Measurements from ENCODE around the gene KLF4. TPM values are rescaled to one million over a fixed set of nuclear protein-coding genes. Genes with fewer than 3 reads are reported as not detected.
"Not testable (repeated sequence)": the region's sequence is repeated elsewhere in the genome, so short reads cannot be mapped to it uniquely, and the experiment has no call there.

KLF4 gene
- 1 to 10 TPM; 6.0 to 9.2 (median 8.0) TPM for polyA plus RNA-seq (ENCODE audit: insufficient read length in 4 of 4)

DNA sequence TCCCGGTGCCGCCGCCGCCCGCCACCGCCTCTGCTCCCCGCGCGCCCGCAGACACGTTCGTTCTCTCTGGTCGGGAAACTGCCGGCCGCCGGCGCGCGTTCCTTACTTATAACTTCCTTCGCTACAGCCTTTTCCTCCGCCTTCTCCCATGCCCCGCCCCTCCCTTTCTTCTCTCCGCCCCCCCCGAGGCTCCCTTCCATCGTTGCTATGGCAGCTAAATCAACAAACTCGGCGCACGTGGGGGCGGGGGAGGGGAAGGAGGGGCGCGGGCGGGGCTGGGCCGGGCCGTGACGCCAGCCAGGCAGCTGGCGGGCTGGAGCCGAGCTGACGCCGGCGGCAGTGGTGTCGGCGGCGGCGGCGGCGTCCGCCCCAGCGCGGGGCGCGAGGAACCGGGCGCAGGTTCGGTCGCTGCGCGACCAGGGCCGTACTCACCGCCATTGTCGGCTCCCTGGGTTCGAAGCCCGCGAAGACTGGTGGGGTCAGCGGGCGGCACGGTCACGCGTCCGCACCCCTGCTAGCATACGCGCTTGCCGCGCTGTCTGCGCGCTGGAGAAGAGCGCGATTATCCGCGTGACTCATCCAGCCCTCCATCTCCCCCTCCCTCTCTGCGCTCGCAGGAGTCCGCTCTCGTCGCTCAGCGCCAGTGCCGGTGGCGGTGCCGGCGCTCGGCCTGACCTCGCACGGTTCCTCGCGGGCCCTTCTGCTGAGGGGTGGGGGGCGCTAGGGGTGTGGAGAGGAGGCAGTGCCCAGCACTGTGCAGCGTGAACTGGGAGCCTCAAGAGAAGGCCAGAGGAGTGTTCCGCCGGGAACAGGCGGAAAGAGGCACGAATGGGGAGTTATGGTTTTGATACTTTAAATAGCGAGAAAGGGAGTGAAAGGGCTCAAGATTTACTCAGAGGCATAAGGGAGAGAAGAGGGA, at the start of gene KLF4:
Gene KLF4 (minus strand): TSS at position 83 of the 919 bp plus-strand sequence. CDS start 597 bp downstream, outside the sequence.
- peak in 2 of 4 donors; percentile 79 to 90 for DNase-seq (ENCODE audit: low read depth in 4 of 4, low spot score in 2 of 4)

- no peak for DNase-seq (ENCODE audit: low read depth in 4 of 4, low spot score in 2 of 4)
Observed at GRCh38 chr9:107536462-107536861, 46.9 kb upstream of the KLF4 start.

GRCh38 chr9:107534510-107535078, 45.0 kb upstream of the KLF4 start:
- no peak for DNase-seq (ENCODE audit: low read depth in 4 of 4, low spot score in 2 of 4)

GRCh38 chr9:107530679-107531078, 41.1 kb upstream of the KLF4 start:
- DNase-seq (ENCODE audit: low read depth in 4 of 4, low spot score in 2 of 4): no peak

GRCh38 chr9:107528686-107529085, 39.1 kb upstream of the KLF4 start:
- no peak for DNase-seq (ENCODE audit: low read depth in 4 of 4, low spot score in 2 of 4)

GRCh38 chr9:107523539-107523938, 34.0 kb upstream of the KLF4 start:
- DNase-seq (ENCODE audit: low read depth in 4 of 4, low spot score in 2 of 4): no peak

GRCh38 chr9:107520186-107520585, 30.6 kb upstream of the KLF4 start:
- DNase-seq (ENCODE audit: low read depth in 4 of 4, low spot score in 2 of 4): no peak

DNA sequence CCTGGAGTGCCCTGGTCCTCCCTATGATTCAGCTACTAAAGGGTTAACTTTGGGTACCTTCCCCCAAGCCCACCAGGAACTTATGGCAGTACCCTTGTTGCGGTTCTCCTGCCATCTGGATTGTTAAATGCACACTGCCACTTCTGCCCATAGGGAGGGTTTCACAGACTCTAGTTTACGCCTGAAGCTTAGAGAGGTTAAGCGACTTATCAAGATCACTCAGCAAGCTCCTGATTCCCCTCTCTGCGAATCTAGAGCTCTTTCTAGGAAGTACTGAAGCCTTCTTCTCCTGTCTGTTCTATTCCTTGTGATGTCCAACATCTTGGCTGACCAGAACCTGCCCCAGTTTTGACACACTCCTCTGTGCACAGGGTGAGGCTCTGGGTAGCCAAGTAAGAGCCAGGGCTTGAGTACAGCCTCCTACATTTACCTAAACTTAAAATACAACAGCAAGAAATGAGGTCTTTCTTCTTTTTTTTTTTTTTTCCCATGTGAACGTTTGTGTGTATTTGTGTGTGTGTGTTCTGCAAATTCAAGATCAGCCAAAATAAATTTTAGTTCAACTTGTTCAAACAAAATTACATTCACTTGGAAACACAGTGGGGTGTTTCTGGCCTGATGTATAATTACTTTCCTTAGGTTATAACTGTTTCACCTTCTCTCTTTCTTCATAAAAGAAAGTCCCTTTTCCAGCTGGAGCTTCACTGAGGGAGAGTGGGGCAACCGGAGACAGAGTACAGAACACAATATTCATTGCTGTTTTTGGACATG, 28.7 kb upstream of the KLF4 start:
- no peak for DNase-seq (ENCODE audit: low read depth in 4 of 4, low spot score in 2 of 4)

DNA sequence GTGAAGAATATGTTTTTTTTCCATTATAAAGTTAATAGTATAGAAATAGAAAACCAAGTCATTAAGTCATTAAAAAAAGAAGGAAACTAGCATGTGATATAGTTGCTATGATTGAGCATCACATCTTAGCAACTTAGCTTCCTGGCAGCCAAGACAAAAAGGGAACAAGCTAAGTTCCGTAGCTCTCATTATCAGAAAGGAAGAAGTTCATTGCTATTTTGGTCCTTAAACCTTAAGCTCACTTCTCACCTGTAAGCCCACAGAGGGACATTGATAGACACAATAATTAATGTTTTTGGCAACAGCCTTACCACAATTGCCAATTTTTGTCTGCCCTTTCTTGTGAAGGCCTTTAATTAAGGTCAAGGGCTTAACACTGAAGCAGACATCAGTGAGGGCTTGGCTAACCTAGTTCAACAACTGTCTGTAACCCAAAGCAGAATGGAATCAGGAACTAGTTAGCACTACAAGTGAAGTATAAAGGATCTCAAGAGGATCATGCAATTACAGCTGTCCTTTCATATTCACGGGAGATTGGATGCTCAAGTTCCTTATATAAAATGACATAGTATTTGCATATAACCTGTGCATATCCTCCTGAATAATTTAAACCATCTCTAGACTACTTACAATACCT, 24.0 kb upstream of the KLF4 start:
- no peak for DNase-seq (ENCODE audit: low read depth in 4 of 4, low spot score in 2 of 4)

GRCh38 chr9:107504585-107505455, 15.3 kb upstream of the KLF4 start:
- DNase-seq (ENCODE audit: low read depth in 4 of 4, low spot score in 2 of 4): no peak

DNA sequence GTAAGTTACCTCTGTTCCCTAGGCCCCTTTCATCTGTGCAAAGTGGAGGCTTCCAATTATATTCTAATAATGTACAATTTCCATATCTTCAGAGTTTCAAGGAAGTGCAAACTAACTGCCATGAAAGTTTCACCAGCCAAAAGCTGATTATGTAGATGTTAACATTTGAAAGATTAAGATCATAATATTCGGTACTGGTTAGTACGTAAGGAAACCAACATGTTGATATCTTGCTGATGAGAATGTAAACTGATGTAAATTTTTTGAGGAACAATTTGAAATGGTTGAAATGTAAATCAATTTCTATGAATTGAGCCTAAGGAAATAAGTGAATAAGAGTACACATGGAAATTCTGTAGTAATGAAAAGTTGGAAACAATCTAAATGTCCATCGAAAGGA, 12.9 kb upstream of the KLF4 start:
- no peak for DNase-seq (ENCODE audit: low read depth in 4 of 4, low spot score in 2 of 4)

DNA sequence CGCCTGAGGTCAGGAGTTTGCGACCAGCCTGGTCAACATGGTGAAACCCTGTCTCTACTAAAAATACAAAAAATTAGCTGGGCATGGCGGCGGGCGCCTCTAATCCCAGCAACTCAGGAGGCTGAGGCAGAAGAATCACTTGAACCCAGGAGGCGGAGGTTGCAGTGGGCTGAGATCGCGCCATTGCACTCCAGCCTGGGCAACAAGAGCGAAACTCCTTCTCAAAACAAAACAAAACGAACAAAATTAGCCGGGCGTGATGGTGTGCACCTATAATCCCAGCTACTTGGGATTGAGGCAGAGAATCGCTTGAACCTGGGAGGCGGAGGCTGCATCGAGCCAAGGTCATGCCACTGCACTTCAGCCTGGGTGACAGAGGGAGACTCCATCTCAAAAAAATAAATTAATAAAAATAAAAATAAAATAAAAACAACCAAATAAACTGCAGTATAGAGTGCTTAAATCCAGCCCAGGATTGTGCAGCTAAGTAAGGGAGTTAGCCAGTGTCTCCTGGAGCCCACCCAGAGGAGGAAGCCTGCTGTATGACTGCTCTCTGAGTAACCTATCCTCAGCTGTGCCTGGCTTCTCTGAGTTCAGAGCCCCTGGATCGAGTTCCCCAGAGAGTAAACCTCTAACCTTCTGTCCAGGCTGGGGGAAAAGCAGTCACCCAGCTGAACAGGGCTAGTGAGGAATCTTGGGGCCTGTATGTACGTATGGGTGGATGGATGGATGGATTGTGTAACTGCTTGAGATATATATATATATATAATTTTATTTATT, 11.0 kb upstream of the KLF4 start:
- DNase-seq (ENCODE audit: low read depth in 4 of 4, low spot score in 2 of 4): not testable (repeated sequence)

GRCh38 chr9:107496976-107497375, 7.4 kb upstream of the KLF4 start:
- no peak for DNase-seq (ENCODE audit: low read depth in 4 of 4, low spot score in 2 of 4)

DNA sequence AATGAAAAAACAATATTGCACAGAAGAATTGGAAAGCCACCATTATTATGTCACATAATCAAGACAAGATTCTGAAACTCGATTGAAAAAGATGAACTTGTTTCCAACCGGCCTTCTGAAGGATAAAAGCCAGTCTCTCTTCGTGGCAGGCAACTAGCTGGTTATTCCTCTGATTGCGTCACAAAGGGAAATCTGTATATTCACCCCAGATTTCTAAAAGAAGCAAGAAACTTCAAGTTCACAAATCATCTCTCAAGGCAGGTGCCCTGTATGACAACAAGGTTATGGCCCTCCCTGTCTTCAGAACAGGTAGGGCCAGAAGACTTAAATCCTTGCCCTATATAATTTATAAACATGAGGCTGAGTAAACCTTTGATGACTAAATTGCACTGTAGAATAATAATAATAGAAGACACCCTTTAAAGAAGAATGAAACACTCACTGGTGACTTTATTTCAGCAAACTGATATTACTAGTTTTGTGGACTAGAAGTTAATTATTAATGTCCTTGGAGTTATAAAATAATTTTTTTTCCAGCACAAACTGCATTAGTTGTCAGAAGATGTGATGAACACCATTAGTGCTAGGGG, 2.9 kb upstream of the KLF4 start:
- no peak for DNase-seq (ENCODE audit: low read depth in 4 of 4, low spot score in 2 of 4)

DNA sequence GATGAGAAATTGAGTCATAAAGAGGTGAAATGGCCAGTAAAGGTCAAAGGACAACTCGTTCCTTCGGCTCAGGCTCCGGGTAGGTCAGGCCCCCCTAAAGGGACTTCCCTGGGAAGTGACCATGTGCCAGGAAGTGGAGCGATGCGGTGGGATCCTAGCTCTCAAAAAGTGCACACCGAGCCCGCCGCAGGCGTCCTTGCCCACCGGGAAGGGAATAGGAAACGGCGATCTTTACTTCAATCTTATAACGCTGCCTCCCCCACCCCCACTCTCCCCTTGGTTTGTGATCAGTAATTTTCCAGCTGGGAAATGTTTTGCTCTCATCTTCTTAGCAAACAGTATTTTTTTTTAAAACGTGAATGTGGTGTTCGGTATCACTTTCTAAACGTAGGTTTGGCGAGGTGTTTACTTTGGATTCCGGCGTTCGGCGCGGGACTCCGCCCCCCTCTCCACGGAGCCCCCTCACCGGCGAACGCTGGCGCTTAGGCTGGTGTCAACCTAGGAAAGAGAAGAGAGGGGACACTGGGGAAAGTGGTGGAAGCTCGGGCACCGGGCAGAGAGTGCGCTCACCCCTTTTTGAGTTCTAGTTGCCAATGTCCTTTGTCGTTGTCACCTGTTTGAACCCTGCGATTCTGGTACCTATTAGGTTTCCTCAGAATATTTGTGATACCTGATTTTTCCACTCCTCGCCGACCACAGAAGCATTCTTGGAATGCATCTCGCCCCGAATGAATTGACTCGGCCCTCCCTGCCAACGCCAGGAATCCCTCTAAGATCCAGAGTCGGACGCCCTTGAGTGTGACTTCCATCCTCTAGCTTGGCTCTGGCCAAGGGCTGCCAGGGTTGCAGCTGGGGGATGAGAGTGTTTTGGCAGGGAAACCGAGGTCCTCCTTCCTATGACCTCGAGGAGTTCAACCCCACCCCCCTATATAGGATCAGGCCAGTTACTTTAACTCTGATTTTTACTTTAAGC, 1.8 kb upstream of the KLF4 start:
- peak in 1 of 4 donors; percentile 27 for DNase-seq (ENCODE audit: low read depth in 4 of 4, low spot score in 2 of 4)

- not testable (repeated sequence) for DNase-seq (ENCODE audit: low read depth in 4 of 4, low spot score in 2 of 4)
Observed at GRCh38 chr9:107490606-107490970, 1.0 kb upstream of the KLF4 start.

DNA sequence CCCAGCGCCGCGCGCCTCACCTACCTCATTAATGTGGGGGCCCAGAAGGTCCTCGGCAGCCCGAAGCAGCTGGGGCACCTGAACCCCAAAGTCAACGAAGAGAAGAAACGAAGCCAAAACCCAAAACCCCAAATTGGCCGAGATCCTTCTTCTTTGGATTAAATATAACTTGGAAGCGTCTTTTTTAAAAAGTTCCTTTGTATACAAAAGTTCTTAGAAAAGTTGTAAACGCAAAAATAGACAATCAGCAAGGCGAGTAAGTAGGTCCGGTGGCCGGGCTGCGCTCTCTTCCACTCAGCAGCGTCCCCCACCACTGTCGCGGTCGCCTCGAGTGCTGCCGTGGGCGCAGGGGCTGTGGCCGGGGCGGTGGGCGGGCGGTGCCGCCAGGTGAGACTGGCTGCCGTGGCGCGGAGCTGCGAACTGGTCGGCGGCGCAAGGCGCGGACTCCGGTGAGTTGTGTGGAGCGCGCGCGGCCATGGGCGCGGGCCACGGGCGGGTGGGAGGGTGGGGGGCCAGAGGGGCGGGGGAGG, 360 bp downstream of the KLF4 start:
- DNase-seq (ENCODE audit: low read depth in 4 of 4, low spot score in 2 of 4): peak in 1 of 4 donors; percentile 41

Data from left renal cortex interstitium (tissue), 4 donors.